K562 (cell line): ENCODE measurements around the gene NPM1. TPM values are rescaled to one million over a fixed set of nuclear protein-coding genes. Genes with fewer than 3 reads are reported as not detected.

Source experiments
- CBFA2T3 ChIP-seq: fragments of 450-650 bp; IDR thresholded peaks from 2 replicates; pipeline ENCODE4 v1.6.1; 2017
- ELF4 ChIP-seq: fragments of 450-650 bp; formaldehyde crosslinking; IDR thresholded peaks from 2 replicates; pipeline ENCODE4 v1.4.0; 2022; ENCODE audit warnings: missing genetic modification characterization
- MBD2 ChIP-seq: sonication (generic); IDR thresholded peaks from 2 replicates; pipeline ENCODE4 v1.6.1; 2016; ENCODE audit warnings: low read depth, borderline replicate concordance
- NFATC3 ChIP-seq: fragments of 450-650 bp; IDR thresholded peaks from 2 replicates; pipeline ENCODE4 v1.6.1; 2017; ENCODE audit warnings: mild to moderate bottlenecking
- NR3C1 ChIP-seq: sonication (generic); formaldehyde crosslinking; IDR thresholded peaks from 2 replicates; pipeline ENCODE4 v1.8.1; 2022; ENCODE audit warnings: missing genetic modification reagents
- PTBP1 ChIP-seq: fragments of 200-400 bp; formaldehyde crosslinking; IDR thresholded peaks from 2 replicates; pipeline ENCODE4 v1.6.1; 2017; ENCODE audit warnings: low read depth, low read length
- RB1 ChIP-seq: fragments of 450-650 bp; IDR thresholded peaks from 2 replicates; pipeline ENCODE4 v1.6.1; 2017; ENCODE audit warnings: low read depth, mild to moderate bottlenecking
- REST ChIP-seq, 2 experiments: fragments of 450-650 bp; formaldehyde crosslinking in 1 of 2; IDR thresholded peaks; 2 replicates each; pipeline versions ENCODE4 v1.4.0 to v1.6.1; 2014 to 2020; ENCODE audit warnings: mild to moderate bottlenecking in 2 of 2, borderline replicate concordance in 1 of 2, low read depth in 1 of 2
- RFX7 ChIP-seq: fragments of 250-450 bp; sonication (Bioruptor Pico); IDR thresholded peaks from 2 replicates; pipeline ENCODE4 v1.5.1; 2021; ENCODE audit warnings: mild to moderate bottlenecking
- SPI1 ChIP-seq: IDR thresholded peaks from 2 replicates; pipeline ENCODE4 v1.6.1; 2011; ENCODE audit warnings: low read depth, low read length, control low read depth, borderline replicate concordance
- SRSF1 ChIP-seq: fragments of 200-400 bp; formaldehyde crosslinking; IDR thresholded peaks from 2 replicates; pipeline ENCODE4 v1.6.1; 2017; ENCODE audit warnings: mild to moderate bottlenecking, low read depth, low read length, moderate library complexity
- UBTF ChIP-seq, 2 experiments: IDR thresholded peaks; 2 replicates each; pipeline ENCODE4 v1.6.1; 2012; ENCODE audit warnings: improper control_type of control experiment in 2 of 2, low read depth in 2 of 2, low read length in 2 of 2, borderline replicate concordance in 1 of 2
- USF2 ChIP-seq: sonication (generic); formaldehyde crosslinking; IDR thresholded peaks from 2 replicates; pipeline ENCODE4 v1.5.0; 2020; ENCODE audit warnings: missing genetic modification reagents
- XRCC3 ChIP-seq: fragments of 450-650 bp; IDR thresholded peaks from 2 replicates; pipeline ENCODE4 v1.6.1; 2017; ENCODE audit warnings: mild to moderate bottlenecking, moderate library complexity
- ZNF395 ChIP-seq: fragments of 200-800 bp; sonication (Bioruptor generic); IDR thresholded peaks from 2 replicates; pipeline ENCODE4 v1.6.1; 2017; ENCODE audit warnings: missing genetic modification characterization, missing compliant biosample characterization
- ZNF41 ChIP-seq: fragments of 250-450 bp; sonication (Bioruptor Pico); conservative IDR thresholded peaks from 2 replicates; pipeline ENCODE4 v1.4.0; 2020; ENCODE audit warnings: mild to moderate bottlenecking
- ZNF696 ChIP-seq: fragments of 250-450 bp; sonication (Bioruptor Pico); conservative IDR thresholded peaks from 2 replicates; pipeline ENCODE4 v1.4.0; 2020; ENCODE audit warnings: mild to moderate bottlenecking, moderate library complexity
- ZNF79 ChIP-seq: fragments of 250-450 bp; sonication (Bioruptor Pico); IDR thresholded peaks from 2 replicates; pipeline ENCODE4 v1.4.0; 2020; ENCODE audit warnings: low read depth, mild to moderate bottlenecking, moderate library complexity
- polyA plus RNA-seq, 8 experiments: library from polyadenylated mRNA; depleted of rRNA in 4 of 8; stranded (reverse) in 5 of 8; unstranded in 3 of 8; fragments of >200 nt; fragmentation: Nextera tagmentation in 2 of 8; fragmentation: Illumina TruSeq in 1 of 8; extraction: Ambion mirVana in 2 of 8; extraction: Trizol in 1 of 8; gene quantifications; 2 replicates each; pipeline versions ENCODE4 v1.2.1 to v1.2.3, GENCODE V29; 2011 to 2014; ENCODE audit warnings: inconsistent platforms in 1 of 8, missing spikeins in 1 of 8
- total RNA-seq, 7 experiments: library from RNA; depleted of rRNA in 6 of 7; stranded (reverse); fragments of >200 nt in 6 of 7; fragmentation: Illumina TruSeq in 2 of 7; extraction: Trizol in 2 of 7; gene quantifications; 2 replicates each; pipeline versions ENCODE4 v1.2.1 to v1.2.3, GENCODE V29; 2011 to 2021; ENCODE audit warnings: low replicate concordance in 1 of 7

NPM1 gene
- total and polyA plus RNA-seq, 9 of the 15 experiments (the other 6 are each of a cell fraction or from before 2014, with no cell fraction given): 2,438 to 6,909 (median 5,639) TPM

GRCh38 chr5:171363846-171364245 lies 23.8 kb upstream of the NPM1 start (continued):
- TF ChIP-seq UBTF (IDR thresholded peaks at IDR 0.05; ENCODE audit: borderline replicate concordance in 1 of 2, low read depth in 2 of 2, low read length in 2 of 2): no peak
- TF ChIP-seq RFX7: no peak
- no peak for TF ChIP-seq SRSF1
- no peak for TF ChIP-seq XRCC3
- TF ChIP-seq ZNF41 (CRISPR knock-in tag): no peak
- TF ChIP-seq SPI1: 0 out of 2 replicates have a peak, but pooled peaks have one; percentile 11
- TF ChIP-seq USF2 (CRISPR knock-in tag): no peak
- TF ChIP-seq ZNF395 (CRISPR knock-in tag): no peak
- no peak for TF ChIP-seq RB1
- no peak for TF ChIP-seq REST (IDR thresholded peaks at IDR 0.05; ENCODE audit: borderline replicate concordance)
- no peak for TF ChIP-seq REST (CRISPR knock-in tag; IDR thresholded peaks at IDR 0.05; ENCODE audit: low read depth)
- TF ChIP-seq MBD2: no peak
- no peak for TF ChIP-seq ELF4
- no peak for TF ChIP-seq ZNF696
- TF ChIP-seq CBFA2T3: peak; percentile 48
- TF ChIP-seq PTBP1: no peak
- no peak for TF ChIP-seq NFATC3
- TF ChIP-seq ZNF79 (CRISPR knock-in tag): no peak
- no peak for TF ChIP-seq NR3C1 (CRISPR knock-in tag)
